ENCODE measurements around the gene ZNF672. TPM values are rescaled to one million over a fixed set of nuclear protein-coding genes. Genes with fewer than 3 reads are reported as not detected.
A peak's percentile ranks its signal among the peaks of the same experiment; 100 is the strongest.

Gene ZNF672
- total and polyA plus RNA-seq, 12 donors: 16.1 to 44.4 (median 36.7) TPM

GRCh38 chr1:248844526-248844925 is 6.5 kb downstream of the ZNF672 start:
- intact Hi-C loops (cut with DNase I): no loop called here
- DNase-seq: no peak
- H3K27ac ChIP-seq: no peak overlapping the region
- peaks cover 0 to 63% (median 52%) of the 10 kb centered on the region in 9 donors for H3K36me3 ChIP-seq
- no peaks in the 10 kb centered on the region for H3K9me3 ChIP-seq
- H3K4me1 ChIP-seq: peaks cover 6 to 45% (median 41%) of the 10 kb centered on the region in 9 donors
- no peak for ATAC-seq
- no peak overlapping the region for H3K4me3 ChIP-seq
- WGBS, 2 donors: 87 to 91% methylated on average over 8 of the region's 8 CpGs
- TF ChIP-seq CTCF (IDR thresholded peaks at IDR 0.05): no peak
- H3K27me3 ChIP-seq: no peaks in the 10 kb centered on the region

- ATAC-seq (no peak), DNase-seq (no peak)
- Histone ChIP-seq H3K9me3 (no peaks in the 10 kb centered on the region), H3K36me3 (peaks cover 0 to 76% (median 60%) of the 10 kb centered on the region in 9 donors), H3K27me3 (no peaks in the 10 kb centered on the region), H3K4me3 (no peak overlapping the region), H3K4me1 (peaks cover 0 to 17% (median 14%) of the 10 kb centered on the region in 9 donors), H3K27ac (no peak overlapping the region)
- no peak for TF ChIP-seq CTCF (IDR thresholded peaks at IDR 0.05)
- WGBS, 2 donors: 92% methylated on average over 69 to 76 of the region's 76 CpGs
- intact Hi-C loops (cut with DNase I): no loop called here
Observed at GRCh38 chr1:248847181-248847955, 9.3 kb downstream of the ZNF672 start.

- intact Hi-C loops (cut with DNase I): no loop called here
Observed at GRCh38 chr1:248847956-248848561, 10.0 kb downstream of the ZNF672 start.

GRCh38 chr1:248848602-248849001 is 10.6 kb downstream of the ZNF672 start:
- H3K27ac ChIP-seq: no peak overlapping the region
- H3K9me3 ChIP-seq: no peaks in the 10 kb centered on the region
- 93 to 95% methylated on average over 8 of the region's 8 CpGs for WGBS, 2 donors
- H3K36me3 ChIP-seq: peaks cover 0 to 77% (median 60%) of the 10 kb centered on the region in 9 donors
- TF ChIP-seq CTCF (IDR thresholded peaks at IDR 0.05): no peak
- ATAC-seq: no peak
- intact Hi-C loops (cut with DNase I): no loop called here
- no peaks in the 10 kb centered on the region for H3K27me3 ChIP-seq
- no peak overlapping the region for H3K4me3 ChIP-seq
- peaks cover 0 to 11% (median 3%) of the 10 kb centered on the region in 9 donors for H3K4me1 ChIP-seq
- DNase-seq: no peak

More at GRCh38 chr1:248847956-248848561, 10.0 kb downstream of the ZNF672 start:
- no peak for TF ChIP-seq CTCF (IDR thresholded peaks at IDR 0.05)
- peaks cover 0 to 73% (median 60%) of the 10 kb centered on the region in 9 donors for H3K36me3 ChIP-seq
- ATAC-seq (peak in 1 of 8 donors; percentile 12), DNase-seq (no peak)
- WGBS, 2 donors: 95% methylated on average over 72 of the region's 72 CpGs
- H3K27me3 ChIP-seq: no peaks in the 10 kb centered on the region
- H3K9me3 ChIP-seq: no peaks in the 10 kb centered on the region
- no peak overlapping the region for H3K27ac ChIP-seq
- no peak overlapping the region for H3K4me3 ChIP-seq
- peaks cover 0 to 12% (median 9%) of the 10 kb centered on the region in 9 donors for H3K4me1 ChIP-seq
